HL-60 (cell line): ENCODE data around the gene ULBP2.

Experiments used
- TF ChIP-seq, protein P1 (sequence below): IDR thresholded peaks from one replicate; pipeline ENCODE4 v1.5.1; 2011; ENCODE audit warnings: low read length, control low read depth, inconsistent platforms; ENCODE audit not compliant: insufficient read depth
- TF ChIP-seq, protein P2 (sequence below): IDR thresholded peaks from 2 replicates; pipeline ENCODE4 v1.6.1; 2012; ENCODE audit warnings: low read depth; ENCODE audit not compliant: insufficient replicate concordance

DNA sequence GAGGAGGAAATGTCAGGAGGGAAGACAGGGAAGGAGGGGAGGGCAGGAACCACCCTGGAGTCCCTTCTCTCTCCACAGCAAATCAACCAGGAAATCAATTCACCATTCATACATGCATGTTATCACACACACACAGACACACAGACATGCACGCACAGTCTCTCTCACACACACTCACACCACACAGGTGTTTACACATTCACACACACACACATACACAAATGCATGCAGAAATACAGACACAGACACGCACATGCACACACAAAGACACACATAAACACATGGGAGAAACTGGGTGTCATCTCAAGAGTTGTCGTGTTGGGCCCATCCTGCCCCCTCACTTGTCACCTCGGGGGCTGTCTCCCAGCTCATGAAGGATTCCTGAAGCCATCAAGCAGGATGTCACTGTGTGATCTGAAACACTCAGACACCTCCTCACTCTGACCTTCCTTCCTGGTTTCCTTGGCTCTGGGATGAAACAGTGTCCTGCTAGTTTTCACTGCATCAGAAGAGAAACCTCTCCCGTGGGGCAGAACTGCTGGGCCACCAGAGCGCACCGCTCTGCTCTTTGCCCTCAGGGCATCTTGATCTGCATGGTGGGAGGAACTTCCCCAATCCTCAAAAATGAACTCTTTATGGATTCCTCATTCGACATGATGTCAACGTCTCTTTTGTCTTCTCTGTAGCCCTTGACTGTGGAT lies 28.1 kb upstream of the ULBP2 start:
- TF ChIP-seq, protein P1, sequence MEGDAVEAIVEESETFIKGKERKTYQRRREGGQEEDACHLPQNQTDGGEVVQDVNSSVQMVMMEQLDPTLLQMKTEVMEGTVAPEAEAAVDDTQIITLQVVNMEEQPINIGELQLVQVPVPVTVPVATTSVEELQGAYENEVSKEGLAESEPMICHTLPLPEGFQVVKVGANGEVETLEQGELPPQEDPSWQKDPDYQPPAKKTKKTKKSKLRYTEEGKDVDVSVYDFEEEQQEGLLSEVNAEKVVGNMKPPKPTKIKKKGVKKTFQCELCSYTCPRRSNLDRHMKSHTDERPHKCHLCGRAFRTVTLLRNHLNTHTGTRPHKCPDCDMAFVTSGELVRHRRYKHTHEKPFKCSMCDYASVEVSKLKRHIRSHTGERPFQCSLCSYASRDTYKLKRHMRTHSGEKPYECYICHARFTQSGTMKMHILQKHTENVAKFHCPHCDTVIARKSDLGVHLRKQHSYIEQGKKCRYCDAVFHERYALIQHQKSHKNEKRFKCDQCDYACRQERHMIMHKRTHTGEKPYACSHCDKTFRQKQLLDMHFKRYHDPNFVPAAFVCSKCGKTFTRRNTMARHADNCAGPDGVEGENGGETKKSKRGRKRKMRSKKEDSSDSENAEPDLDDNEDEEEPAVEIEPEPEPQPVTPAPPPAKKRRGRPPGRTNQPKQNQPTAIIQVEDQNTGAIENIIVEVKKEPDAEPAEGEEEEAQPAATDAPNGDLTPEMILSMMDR = no peak
- TF ChIP-seq, protein P2, sequence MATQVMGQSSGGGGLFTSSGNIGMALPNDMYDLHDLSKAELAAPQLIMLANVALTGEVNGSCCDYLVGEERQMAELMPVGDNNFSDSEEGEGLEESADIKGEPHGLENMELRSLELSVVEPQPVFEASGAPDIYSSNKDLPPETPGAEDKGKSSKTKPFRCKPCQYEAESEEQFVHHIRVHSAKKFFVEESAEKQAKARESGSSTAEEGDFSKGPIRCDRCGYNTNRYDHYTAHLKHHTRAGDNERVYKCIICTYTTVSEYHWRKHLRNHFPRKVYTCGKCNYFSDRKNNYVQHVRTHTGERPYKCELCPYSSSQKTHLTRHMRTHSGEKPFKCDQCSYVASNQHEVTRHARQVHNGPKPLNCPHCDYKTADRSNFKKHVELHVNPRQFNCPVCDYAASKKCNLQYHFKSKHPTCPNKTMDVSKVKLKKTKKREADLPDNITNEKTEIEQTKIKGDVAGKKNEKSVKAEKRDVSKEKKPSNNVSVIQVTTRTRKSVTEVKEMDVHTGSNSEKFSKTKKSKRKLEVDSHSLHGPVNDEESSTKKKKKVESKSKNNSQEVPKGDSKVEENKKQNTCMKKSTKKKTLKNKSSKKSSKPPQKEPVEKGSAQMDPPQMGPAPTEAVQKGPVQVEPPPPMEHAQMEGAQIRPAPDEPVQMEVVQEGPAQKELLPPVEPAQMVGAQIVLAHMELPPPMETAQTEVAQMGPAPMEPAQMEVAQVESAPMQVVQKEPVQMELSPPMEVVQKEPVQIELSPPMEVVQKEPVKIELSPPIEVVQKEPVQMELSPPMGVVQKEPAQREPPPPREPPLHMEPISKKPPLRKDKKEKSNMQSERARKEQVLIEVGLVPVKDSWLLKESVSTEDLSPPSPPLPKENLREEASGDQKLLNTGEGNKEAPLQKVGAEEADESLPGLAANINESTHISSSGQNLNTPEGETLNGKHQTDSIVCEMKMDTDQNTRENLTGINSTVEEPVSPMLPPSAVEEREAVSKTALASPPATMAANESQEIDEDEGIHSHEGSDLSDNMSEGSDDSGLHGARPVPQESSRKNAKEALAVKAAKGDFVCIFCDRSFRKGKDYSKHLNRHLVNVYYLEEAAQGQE = no peak
